ENCODE results near the gene RASGRP1. TPM values are rescaled to one million over a fixed set of nuclear protein-coding genes. Genes with fewer than 3 reads are reported as not detected.

The RASGRP1 gene
- total RNA-seq, 1 experiment from 2014 or later, result 0.85 TPM

DNA sequence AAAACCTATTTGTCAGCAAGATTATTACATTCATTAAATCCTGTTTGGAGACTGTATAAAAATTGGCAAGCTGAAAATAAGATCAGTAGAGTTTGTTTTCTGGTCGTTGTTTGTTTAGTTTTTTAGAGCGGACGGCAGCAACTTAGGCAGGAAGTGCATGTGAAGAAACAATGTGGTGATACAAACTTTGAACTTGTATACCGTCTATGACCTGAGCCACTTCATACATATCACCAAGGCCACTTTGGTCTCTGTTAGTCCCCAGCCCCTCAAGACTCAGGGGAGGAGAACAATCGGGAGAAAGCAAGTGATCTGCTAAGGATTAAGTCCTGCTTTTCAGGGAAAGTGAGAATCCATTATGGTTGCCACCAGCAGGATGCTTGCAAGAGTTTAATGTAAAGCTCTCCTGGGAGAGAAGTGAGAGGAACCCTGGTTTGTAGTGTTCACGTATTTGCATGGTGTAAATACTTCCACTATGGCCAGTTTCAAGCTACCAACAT, 31.1 kb downstream of the RASGRP1 start:
- H2BK12ac ChIP-seq (ENCODE audit: insufficient read length, low read depth, low read length), result no peak overlapping the region
- no peaks in the 10 kb centered on the region for H3K23me2 ChIP-seq (ENCODE audit: insufficient read length, low read depth, low read length, poor library complexity, severe bottlenecking)
- 100% methylated on average over 2 of the region's 6 CpGs for WGBS (ENCODE audit: extremely low coverage, insufficient read length, low lambda C conversion rate)
- Mint-ChIP-seq H3K27me3 (ENCODE audit: low read depth) (no peaks in the 10 kb centered on the region; the same call in 1 of the 2 replicates), H3K36me3 (ENCODE audit: insufficient read depth in 1 of 3, low read depth in 3 of 3) (no peaks in the 10 kb centered on the region), H3K9me3 (no peaks in the 10 kb centered on the region), H3K4me3 (no peak overlapping the region), H3K27ac (no peak overlapping the region), H3K4me1 (peaks cover 0 to 7% of the 10 kb centered on the region in 2 experiments; a peak in 2 of 4 replicates)
- H3K56ac ChIP-seq (ENCODE audit: insufficient read length, low read depth, low read length), result no peak overlapping the region
- no peaks in the 10 kb centered on the region for H3K9me3 ChIP-seq (ENCODE audit: control insufficient read depth, low read depth, low read length)
- no peak overlapping the region for H2BK15ac ChIP-seq (ENCODE audit: low read depth, low read length)
- no peak overlapping the region for H3K4ac ChIP-seq (ENCODE audit: low read depth, low read length)
- no peak overlapping the region for H4K8ac ChIP-seq (replicated peaks; ENCODE audit: insufficient read length, low read depth, low read length)
- H3K4me2 ChIP-seq (ENCODE audit: insufficient read depth, insufficient read length, low read length), result no peak overlapping the region
- H4K91ac ChIP-seq (ENCODE audit: insufficient read length, low read depth, low read length), result no peak overlapping the region
- no peak overlapping the region for H3K23ac ChIP-seq (ENCODE audit: insufficient read length, low read depth, low read length)
- H3T11ph ChIP-seq (ENCODE audit: low read length), result no peak overlapping the region
- no peak overlapping the region for H2BK120ac ChIP-seq (ENCODE audit: low read depth, low read length, poor library complexity, severe bottlenecking)
- H4K5ac ChIP-seq (ENCODE audit: insufficient read length, low read depth, low read length), result no peak overlapping the region
- TF ChIP-seq, protein P1, sequence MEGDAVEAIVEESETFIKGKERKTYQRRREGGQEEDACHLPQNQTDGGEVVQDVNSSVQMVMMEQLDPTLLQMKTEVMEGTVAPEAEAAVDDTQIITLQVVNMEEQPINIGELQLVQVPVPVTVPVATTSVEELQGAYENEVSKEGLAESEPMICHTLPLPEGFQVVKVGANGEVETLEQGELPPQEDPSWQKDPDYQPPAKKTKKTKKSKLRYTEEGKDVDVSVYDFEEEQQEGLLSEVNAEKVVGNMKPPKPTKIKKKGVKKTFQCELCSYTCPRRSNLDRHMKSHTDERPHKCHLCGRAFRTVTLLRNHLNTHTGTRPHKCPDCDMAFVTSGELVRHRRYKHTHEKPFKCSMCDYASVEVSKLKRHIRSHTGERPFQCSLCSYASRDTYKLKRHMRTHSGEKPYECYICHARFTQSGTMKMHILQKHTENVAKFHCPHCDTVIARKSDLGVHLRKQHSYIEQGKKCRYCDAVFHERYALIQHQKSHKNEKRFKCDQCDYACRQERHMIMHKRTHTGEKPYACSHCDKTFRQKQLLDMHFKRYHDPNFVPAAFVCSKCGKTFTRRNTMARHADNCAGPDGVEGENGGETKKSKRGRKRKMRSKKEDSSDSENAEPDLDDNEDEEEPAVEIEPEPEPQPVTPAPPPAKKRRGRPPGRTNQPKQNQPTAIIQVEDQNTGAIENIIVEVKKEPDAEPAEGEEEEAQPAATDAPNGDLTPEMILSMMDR (conservative IDR thresholded peaks at IDR 0.05), result no peak
- no peaks in the 10 kb centered on the region for H4K20me1 ChIP-seq (ENCODE audit: control insufficient read depth, insufficient read depth, insufficient read length)
- H3K14ac ChIP-seq (ENCODE audit: insufficient read depth, low read length), result no peak overlapping the region
- H3K27ac ChIP-seq (ENCODE audit: insufficient read length, low read depth, low read length), result no peak overlapping the region
- no peak overlapping the region for H3K18ac ChIP-seq (ENCODE audit: insufficient read length, low read depth, low read length)
- H2AK5ac ChIP-seq (ENCODE audit: insufficient read length, low read length), result no peak overlapping the region
- H3K27me3 ChIP-seq (ENCODE audit: insufficient read depth, low read length), result no peaks in the 10 kb centered on the region
- H2AFZ ChIP-seq (ENCODE audit: low read length), result no peak overlapping the region
- H2BK20ac ChIP-seq (ENCODE audit: low read depth, low read length, poor library complexity, severe bottlenecking), result no peak overlapping the region
- no peak overlapping the region for H2BK5ac ChIP-seq (ENCODE audit: insufficient read length, low read length)
- H3K79me2 ChIP-seq (ENCODE audit: insufficient read depth, low read length), result no peaks in the 10 kb centered on the region
- H3K4me1 ChIP-seq (ENCODE audit: insufficient read depth, low read length), result no peaks in the 10 kb centered on the region
- no peaks in the 10 kb centered on the region for H3K79me1 ChIP-seq (ENCODE audit: insufficient read depth, low read depth, low read length, poor library complexity, severe bottlenecking)
- no peak overlapping the region for H3K9ac ChIP-seq (ENCODE audit: extremely low read depth, insufficient read length, low read length)
- DNase-seq, result no peak
